Measurements from ENCODE around the gene ARHGAP23.

- TF ChIP-seq CTCF (conservative IDR thresholded peaks at IDR 0.05; ENCODE audit: low read depth, low read length), result no peak
- no peak for TF ChIP-seq EZH2 (IDR thresholded peaks at IDR 0.05; ENCODE audit: borderline replicate concordance, low read depth, low read length, poor library complexity, severe bottlenecking)
Measured at GRCh38 chr17:38464723-38465390, 36.6 kb downstream of the ARHGAP23 start.

All from A673 (cell line).